Glutamatergic neuron (in vitro differentiated cells): Measurements from ENCODE around the gene CCDC32. TPM values are rescaled to one million over a fixed set of nuclear protein-coding genes. Genes with fewer than 3 reads are reported as not detected.

ENCODE experiments used
- DNase-seq: peaks from one replicate; pipeline ENCODE4 v3.0.0; 2022
- H3K27ac Mint-ChIP-seq: one replicate; pipeline ENCODE4 v1.8.0; 2020; ENCODE audit warnings: mild to moderate bottlenecking, mixed read lengths, inconsistent platforms; ENCODE audit not compliant: unreplicated experiment
- H3K27me3 Mint-ChIP-seq: one replicate; pipeline ENCODE4 v1.8.0; 2020; ENCODE audit warnings: mild to moderate bottlenecking, moderate library complexity, mixed read lengths, inconsistent platforms; ENCODE audit not compliant: unreplicated experiment
- H3K36me3 Mint-ChIP-seq: one replicate; pipeline ENCODE4 v1.8.0; 2020; ENCODE audit warnings: mild to moderate bottlenecking, mixed read lengths, inconsistent platforms; ENCODE audit not compliant: unreplicated experiment
- H3K4me1 Mint-ChIP-seq: one replicate; pipeline ENCODE4 v1.8.0; 2020; ENCODE audit warnings: mild to moderate bottlenecking, low read depth, mixed read lengths, inconsistent platforms; ENCODE audit not compliant: unreplicated experiment
- H3K4me3 Mint-ChIP-seq: one replicate; pipeline ENCODE4 v1.8.0; 2020; ENCODE audit warnings: mild to moderate bottlenecking, mixed read lengths, inconsistent platforms; ENCODE audit not compliant: unreplicated experiment
- H3K9me3 Mint-ChIP-seq: one replicate; pipeline ENCODE4 v1.8.0; 2020; ENCODE audit warnings: mild to moderate bottlenecking, moderate library complexity, mixed read lengths, inconsistent platforms; ENCODE audit not compliant: unreplicated experiment
- total RNA-seq: library from RNA; stranded (reverse); fragmentation: NEBNext Ultra II Directional; extraction: Animal tissue kit (Norgen Biotek cat#: 25700); gene quantifications from one replicate; pipeline ENCODE4 v1.2.1, GENCODE V29; 2021; ENCODE audit not compliant: unreplicated experiment
- TF ChIP-seq, protein P1 (sequence below): fragments of 200-600 bp; sonication (generic); IDR thresholded peaks from one replicate; pipeline ENCODE4 v1.5.0; 2021; ENCODE audit not compliant: partially characterized antibody, unreplicated experiment

The CCDC32 gene
- total RNA-seq, 1 donor from 2014 or later: 21.4 TPM

DNA sequence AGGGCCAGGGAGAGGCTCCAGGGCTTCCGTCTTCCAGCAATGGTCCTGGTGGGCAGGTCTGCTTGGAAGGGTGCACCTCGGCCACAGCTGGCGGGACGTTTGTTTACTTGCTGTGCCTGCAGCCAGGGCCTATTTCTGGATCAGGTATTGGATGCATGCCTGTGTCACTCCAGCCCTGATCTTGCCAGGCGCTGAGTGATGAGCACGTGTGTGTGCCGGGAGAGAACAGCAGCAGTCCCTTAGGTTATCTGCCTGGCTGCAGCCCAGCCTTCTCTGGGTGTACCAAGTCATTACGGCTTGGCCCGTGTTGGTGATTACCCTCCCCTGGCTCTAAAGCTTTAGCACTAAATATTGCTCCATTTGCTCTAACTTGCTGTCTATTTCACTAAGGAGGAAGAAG lies 14.9 kb downstream of the CCDC32 start:
- no peak overlapping the region for H3K4me3 Mint-ChIP-seq
- peaks cover 6% of the 10 kb centered on the region for H3K27me3 Mint-ChIP-seq
- DNase-seq: no peak
- TF ChIP-seq, protein P1, sequence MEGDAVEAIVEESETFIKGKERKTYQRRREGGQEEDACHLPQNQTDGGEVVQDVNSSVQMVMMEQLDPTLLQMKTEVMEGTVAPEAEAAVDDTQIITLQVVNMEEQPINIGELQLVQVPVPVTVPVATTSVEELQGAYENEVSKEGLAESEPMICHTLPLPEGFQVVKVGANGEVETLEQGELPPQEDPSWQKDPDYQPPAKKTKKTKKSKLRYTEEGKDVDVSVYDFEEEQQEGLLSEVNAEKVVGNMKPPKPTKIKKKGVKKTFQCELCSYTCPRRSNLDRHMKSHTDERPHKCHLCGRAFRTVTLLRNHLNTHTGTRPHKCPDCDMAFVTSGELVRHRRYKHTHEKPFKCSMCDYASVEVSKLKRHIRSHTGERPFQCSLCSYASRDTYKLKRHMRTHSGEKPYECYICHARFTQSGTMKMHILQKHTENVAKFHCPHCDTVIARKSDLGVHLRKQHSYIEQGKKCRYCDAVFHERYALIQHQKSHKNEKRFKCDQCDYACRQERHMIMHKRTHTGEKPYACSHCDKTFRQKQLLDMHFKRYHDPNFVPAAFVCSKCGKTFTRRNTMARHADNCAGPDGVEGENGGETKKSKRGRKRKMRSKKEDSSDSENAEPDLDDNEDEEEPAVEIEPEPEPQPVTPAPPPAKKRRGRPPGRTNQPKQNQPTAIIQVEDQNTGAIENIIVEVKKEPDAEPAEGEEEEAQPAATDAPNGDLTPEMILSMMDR: no peak
- H3K4me1 Mint-ChIP-seq: peaks cover 15% of the 10 kb centered on the region
- H3K9me3 Mint-ChIP-seq: peaks cover 8% of the 10 kb centered on the region
- H3K36me3 Mint-ChIP-seq: no peaks in the 10 kb centered on the region
- H3K27ac Mint-ChIP-seq: no peak overlapping the region

DNA sequence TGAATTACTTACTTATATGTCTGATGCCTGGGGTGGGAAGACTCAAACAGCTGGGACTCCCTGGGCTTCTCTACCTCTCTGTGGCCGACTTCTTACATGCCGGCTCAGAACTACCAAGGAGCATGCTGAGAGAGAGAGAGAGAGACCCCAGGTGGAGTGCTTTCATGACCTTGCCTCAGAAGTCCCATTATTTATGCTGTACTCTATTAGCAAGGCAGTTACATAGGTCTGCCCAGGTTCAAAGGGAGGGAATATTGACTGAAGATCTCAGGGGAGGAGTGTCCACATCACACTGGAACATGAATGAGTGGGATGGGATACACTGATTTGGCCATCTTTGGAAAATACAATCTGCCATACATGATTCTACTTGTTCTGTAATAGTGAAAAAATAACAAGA lies 16.2 kb downstream of the CCDC32 start:
- peaks cover 4% of the 10 kb centered on the region for H3K9me3 Mint-ChIP-seq
- TF ChIP-seq, protein P1: no peak
- H3K4me1 Mint-ChIP-seq: peaks cover 3% of the 10 kb centered on the region
- H3K27me3 Mint-ChIP-seq: peaks cover 3% of the 10 kb centered on the region
- DNase-seq: no peak
- no peak overlapping the region for H3K4me3 Mint-ChIP-seq
- no peaks in the 10 kb centered on the region for H3K36me3 Mint-ChIP-seq
- no peak overlapping the region for H3K27ac Mint-ChIP-seq

DNA sequence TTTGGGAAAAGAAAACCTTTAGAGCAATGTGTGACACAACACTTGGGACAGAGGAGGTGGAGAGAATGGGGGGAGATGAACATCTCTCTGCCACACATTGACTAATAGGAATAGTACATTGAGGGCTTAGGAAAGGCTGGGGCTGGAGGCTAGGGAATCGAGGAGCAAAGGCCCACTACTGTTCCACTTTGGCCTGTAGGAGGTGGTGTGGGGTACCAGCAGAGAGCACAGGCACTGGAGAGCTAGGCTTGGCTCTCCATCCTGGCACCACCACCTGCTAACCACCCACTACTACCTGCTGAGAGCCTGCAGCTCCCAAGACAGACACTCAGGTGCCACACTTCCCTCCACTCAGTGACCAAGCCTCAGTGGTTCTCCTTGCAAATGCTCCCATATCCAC lies 19.4 kb downstream of the CCDC32 start:
- no peaks in the 10 kb centered on the region for H3K36me3 Mint-ChIP-seq
- H3K4me3 Mint-ChIP-seq: no peak overlapping the region
- TF ChIP-seq, protein P1: no peak
- H3K27ac Mint-ChIP-seq: no peak overlapping the region
- no peaks in the 10 kb centered on the region for H3K9me3 Mint-ChIP-seq
- DNase-seq: no peak
- no peaks in the 10 kb centered on the region for H3K4me1 Mint-ChIP-seq
- H3K27me3 Mint-ChIP-seq: no peaks in the 10 kb centered on the region

DNA sequence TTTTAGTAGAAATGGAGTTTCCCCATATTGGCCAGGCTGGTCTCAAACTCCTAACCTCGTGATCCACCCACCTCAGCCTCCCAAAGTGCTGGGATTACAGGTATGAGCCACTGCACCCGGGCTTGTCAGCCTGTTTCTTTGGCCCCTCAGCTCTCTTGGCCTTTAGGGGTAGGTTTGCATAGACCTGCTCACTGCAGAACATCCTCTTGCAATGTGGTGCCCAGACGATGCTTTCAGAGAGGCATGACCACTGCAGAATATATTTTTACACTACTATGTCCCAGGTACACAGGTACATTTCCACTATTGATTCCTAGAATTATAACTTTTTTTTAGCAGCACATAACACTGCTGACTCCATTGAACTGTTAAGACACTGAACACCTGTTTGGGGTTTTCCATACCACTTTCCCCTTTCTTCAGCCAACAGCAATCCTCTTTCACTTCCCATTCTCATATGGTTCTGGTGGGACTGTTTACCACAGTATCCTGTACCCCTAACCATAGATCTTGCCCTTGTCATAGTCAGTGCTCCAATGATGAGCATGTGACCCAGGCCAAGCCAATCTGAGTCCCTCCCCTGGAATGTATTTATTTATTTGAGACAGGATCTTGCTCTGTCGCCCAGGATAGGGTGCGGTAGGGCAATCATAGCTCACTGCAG lies 21.1 kb downstream of the CCDC32 start:
- Mint-ChIP-seq H3K9me3 (no peaks in the 10 kb centered on the region), H3K4me3 (no peak overlapping the region), H3K36me3 (no peaks in the 10 kb centered on the region), H3K4me1 (peaks cover 4% of the 10 kb centered on the region), H3K27me3 (peaks cover 2% of the 10 kb centered on the region), H3K27ac (no peak overlapping the region)
- no peak for DNase-seq
- TF ChIP-seq, protein P1: no peak

DNA sequence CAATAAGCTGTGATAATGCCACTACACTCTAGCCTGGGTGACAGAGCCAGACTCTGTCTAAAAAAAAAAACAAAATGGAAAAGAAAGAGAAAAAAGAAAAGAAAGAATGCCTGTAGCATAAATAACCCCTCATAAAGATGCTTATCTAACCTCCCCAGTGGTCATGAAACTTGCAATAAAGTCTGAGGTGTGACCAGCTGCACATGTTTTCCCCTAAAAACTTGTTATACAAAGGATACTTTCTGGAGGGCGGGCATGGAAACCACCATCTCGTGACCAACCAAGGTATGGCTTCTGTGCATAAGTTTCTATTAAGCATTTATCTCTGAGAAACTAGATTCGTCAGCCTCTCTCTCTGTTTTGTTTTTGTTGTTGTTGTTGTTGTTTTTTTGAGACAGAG lies 21.8 kb downstream of the CCDC32 start:
- no peak overlapping the region for H3K27ac Mint-ChIP-seq
- peaks cover 4% of the 10 kb centered on the region for H3K27me3 Mint-ChIP-seq
- H3K36me3 Mint-ChIP-seq: no peaks in the 10 kb centered on the region
- peaks cover 4% of the 10 kb centered on the region for H3K4me1 Mint-ChIP-seq
- no peaks in the 10 kb centered on the region for H3K9me3 Mint-ChIP-seq
- H3K4me3 Mint-ChIP-seq: no peak overlapping the region
- DNase-seq: no peak
- TF ChIP-seq, protein P1: no peak
